Mononuclear cell (primary cell): ENCODE results near the gene RHPN2. TPM values are rescaled to one million over a fixed set of nuclear protein-coding genes. Genes with fewer than 3 reads are reported as not detected.

Experiments used
- H3K27me3 ChIP-seq: 2 replicates; pipeline ENCODE4 v1.6.0; 2011; ENCODE audit warnings: low read length, control low read depth; ENCODE audit not compliant: insufficient read depth
- H3K4me1 ChIP-seq: 2 replicates; pipeline ENCODE4 v1.5.1; 2011; ENCODE audit warnings: mild to moderate bottlenecking, low read length, control low read depth; ENCODE audit not compliant: insufficient read depth
- H3K4me3 ChIP-seq: 2 replicates; pipeline ENCODE4 v1.5.1; 2011; ENCODE audit warnings: mild to moderate bottlenecking, low read length, moderate library complexity
- H3K9me3 ChIP-seq: 2 replicates; pipeline ENCODE4 v1.5.1; 2011; ENCODE audit warnings: low read depth, mild to moderate bottlenecking, control low read depth, low read length
- total RNA-seq: library from RNA; depleted of rRNA; stranded (reverse); fragments of >200 nt; gene quantifications from one replicate; pipeline ENCODE4 v1.2.3, GENCODE V29; 2012

The RHPN2 gene
- total RNA-seq, result 0.31 TPM

DNA sequence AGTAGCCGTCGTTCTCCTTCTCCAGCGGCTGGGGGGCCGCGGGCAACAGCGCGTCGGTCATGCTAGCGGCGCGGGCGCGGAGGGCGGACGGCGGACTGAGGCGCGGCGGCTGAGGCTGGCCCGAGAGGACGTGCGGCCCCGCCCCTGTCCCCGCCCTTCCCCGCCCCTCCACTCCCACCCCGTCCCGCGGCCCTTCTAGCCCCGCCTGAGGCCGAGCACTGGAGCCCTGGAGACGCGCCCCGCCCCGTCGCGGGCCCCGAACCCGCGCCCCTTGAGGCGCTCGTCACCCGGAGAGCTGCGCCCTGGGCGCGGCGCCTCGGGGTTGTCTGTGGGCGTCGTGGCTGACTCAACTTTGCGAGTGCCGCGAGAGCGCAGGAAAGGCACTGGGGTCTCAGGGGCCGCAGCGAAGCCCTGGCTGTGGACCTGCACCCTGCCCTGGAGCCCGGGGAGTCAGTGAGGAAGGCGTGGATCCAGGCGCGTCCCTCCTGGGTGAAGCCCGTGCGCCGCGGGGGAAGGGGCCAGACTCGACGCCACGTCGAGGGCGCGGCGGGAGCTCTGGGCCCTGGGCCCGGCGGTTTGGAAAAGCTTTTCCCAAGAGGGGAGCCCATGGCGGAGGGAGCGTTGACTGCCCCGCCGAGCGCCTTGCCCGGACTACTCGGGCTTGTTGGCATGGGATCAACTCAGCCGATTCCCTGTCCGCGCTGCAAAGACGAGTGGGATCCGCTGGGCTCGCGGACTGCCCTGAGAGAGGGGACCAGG lies at the start of gene RHPN2:
Gene RHPN2, minus strand, starts transcription at position 97 of the 759 bp plus-strand sequence. Its CDS starts 36 bp downstream, at position 61.
- H3K4me1 ChIP-seq, result peaks cover 4% of the 10 kb centered on the region
- no peaks in the 10 kb centered on the region for H3K9me3 ChIP-seq
- H3K4me3 ChIP-seq, result no peak within 1 kb of the TSS
- peaks cover 19% of the 10 kb centered on the region for H3K27me3 ChIP-seq

- Histone ChIP-seq H3K4me1 (no peaks in the 10 kb centered on the region), H3K4me3 (no peak overlapping the region), H3K9me3 (no peaks in the 10 kb centered on the region), H3K27me3 (no peaks in the 10 kb centered on the region)
Measured at GRCh38 chr19:33114312-33114711, 49.6 kb upstream of the RHPN2 start.

DNA sequence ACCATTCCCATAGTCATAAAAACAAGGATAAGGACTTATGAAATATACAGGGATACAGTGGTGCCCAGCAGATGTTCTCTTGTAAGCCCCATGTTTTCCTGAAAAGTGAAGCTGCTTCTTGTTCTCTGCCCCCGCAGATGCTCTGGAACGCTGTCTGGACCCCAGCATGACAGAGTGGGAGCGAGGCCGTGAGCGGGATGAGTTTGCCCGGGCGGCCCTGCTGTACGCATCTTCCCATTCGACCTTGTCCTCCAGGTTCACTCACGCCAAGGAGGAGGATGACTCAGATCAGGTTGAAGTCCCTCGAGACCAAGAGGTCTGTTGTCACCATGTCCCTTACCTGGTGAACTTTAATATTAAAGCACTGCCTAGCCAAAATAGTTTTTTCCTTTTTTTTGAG lies 46.9 kb upstream of the RHPN2 start:
- Histone ChIP-seq H3K4me1 (no peaks in the 10 kb centered on the region), H3K4me3 (no peak overlapping the region), H3K27me3 (no peaks in the 10 kb centered on the region), H3K9me3 (no peaks in the 10 kb centered on the region)

DNA sequence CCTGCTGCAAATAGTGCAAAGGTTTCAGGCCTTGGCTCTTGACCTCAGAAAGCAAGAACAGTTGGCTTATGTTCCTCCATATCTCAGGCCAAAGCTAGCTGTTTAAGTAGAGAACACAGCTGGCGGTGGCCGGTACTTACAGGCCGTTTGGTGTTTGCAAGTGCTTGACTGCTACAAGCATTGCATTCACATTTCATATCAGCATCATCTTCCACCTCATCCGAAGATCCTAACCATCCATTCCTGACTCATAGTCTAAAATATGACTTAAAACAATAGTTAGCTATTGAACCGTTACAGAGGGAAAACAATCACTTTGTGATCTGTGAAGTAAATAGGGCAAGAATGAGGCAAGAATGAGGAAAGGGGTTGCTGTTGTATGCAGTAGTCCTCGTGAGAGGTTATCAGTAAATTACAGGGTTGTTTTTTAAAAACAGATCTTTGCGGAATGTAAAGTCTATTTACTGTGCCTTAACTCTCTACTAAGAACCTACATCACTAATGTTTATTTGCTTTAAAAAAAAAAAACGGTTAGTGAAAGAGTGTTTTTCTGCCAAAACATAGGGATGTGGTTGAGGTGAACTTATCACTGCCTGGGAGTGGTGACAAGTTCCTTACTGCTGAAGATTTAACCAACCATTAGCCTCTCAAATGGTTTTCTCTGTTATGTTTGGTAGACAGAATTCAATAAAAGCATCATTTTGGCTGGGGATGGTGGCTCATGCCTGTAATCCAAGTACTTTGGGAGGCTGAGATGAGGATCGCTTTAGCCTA lies 45.6 kb upstream of the RHPN2 start:
- no peaks in the 10 kb centered on the region for H3K4me1 ChIP-seq
- no peaks in the 10 kb centered on the region for H3K27me3 ChIP-seq
- H3K4me3 ChIP-seq, result no peak overlapping the region
- no peaks in the 10 kb centered on the region for H3K9me3 ChIP-seq

- Histone ChIP-seq H3K27me3 (no peaks in the 10 kb centered on the region), H3K4me3 (no peak overlapping the region), H3K9me3 (no peaks in the 10 kb centered on the region), H3K4me1 (no peaks in the 10 kb centered on the region)
Measured at GRCh38 chr19:33108161-33108560, 43.5 kb upstream of the RHPN2 start.

GRCh38 chr19:33102893-33103292 lies 38.2 kb upstream of the RHPN2 start:
- H3K4me1 ChIP-seq, result no peaks in the 10 kb centered on the region
- no peak overlapping the region for H3K4me3 ChIP-seq
- no peaks in the 10 kb centered on the region for H3K27me3 ChIP-seq
- no peaks in the 10 kb centered on the region for H3K9me3 ChIP-seq

GRCh38 chr19:33100894-33101644 lies 36.4 kb upstream of the RHPN2 start:
- H3K27me3 ChIP-seq, result no peaks in the 10 kb centered on the region
- H3K4me3 ChIP-seq, result no peak overlapping the region
- no peaks in the 10 kb centered on the region for H3K9me3 ChIP-seq
- no peaks in the 10 kb centered on the region for H3K4me1 ChIP-seq

- Histone ChIP-seq H3K4me3 (no peak overlapping the region), H3K9me3 (no peaks in the 10 kb centered on the region), H3K4me1 (no peaks in the 10 kb centered on the region), H3K27me3 (no peaks in the 10 kb centered on the region)
Measured at GRCh38 chr19:33098055-33098534, 33.4 kb upstream of the RHPN2 start.

DNA sequence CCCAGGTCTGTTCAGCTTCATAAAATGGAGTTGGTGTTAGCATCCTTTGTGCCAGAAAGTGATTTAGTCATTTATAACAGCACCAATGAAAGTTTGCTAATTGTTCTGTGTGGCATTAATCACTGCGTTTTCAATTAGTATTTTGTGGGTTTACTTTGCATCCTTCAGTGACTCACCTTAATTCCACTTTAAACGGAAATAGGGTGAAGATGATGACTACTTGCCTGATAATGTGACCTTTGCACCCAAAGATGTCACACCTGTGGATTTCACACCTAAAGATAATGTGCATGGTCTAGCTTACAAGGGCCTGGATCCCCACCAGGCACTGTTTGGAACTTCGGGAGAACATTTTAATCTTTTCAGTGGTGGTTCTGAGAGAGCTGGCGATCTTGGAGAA lies 31.3 kb upstream of the RHPN2 start:
- no peaks in the 10 kb centered on the region for H3K27me3 ChIP-seq
- no peaks in the 10 kb centered on the region for H3K9me3 ChIP-seq
- H3K4me3 ChIP-seq, result no peak overlapping the region
- no peaks in the 10 kb centered on the region for H3K4me1 ChIP-seq

- Histone ChIP-seq H3K4me1 (no peaks in the 10 kb centered on the region), H3K4me3 (no peak overlapping the region), H3K27me3 (no peaks in the 10 kb centered on the region)
Measured at GRCh38 chr19:33094436-33095067, 29.9 kb upstream of the RHPN2 start.

DNA sequence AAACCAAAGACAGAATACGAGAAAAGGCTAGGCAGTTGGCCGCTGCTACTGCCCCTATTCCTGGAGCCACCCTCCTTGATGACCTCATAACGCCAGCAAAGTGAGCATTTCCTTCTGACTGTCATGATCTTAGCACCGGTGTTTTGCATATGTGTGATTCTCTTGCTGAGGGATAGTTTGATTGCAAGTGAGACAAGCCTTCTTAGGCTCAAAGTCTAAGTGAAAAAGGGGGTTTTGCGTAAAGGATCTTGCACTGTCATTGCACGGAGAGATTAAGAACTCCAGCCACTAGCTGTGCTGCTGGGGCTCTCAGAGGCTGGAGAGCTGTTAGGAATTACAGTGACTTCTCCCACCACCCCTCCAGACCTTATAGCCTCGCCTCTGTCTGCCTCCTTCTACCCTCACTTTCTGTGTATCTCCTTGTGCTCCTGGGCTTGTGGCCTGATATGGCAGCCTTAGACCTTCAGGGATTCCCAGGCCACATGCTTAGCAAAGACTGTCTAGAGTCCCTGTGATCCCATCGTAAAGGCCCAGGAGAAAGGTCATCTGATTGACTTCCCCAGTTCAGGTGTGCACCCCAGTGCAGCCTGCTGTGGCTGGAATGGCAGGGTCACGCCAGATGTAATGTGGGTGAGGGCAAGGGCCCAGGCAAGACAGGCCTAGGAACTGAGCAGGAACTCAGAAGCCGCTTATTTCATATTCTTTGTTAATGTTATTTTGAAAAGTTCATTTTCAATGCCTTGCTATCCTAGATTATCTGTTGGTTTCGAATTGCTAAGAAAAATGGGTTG lies 28.9 kb upstream of the RHPN2 start:
- H3K4me3 ChIP-seq, result no peak overlapping the region
- H3K4me1 ChIP-seq, result no peaks in the 10 kb centered on the region
- H3K9me3 ChIP-seq, result no peaks in the 10 kb centered on the region
- H3K27me3 ChIP-seq, result no peaks in the 10 kb centered on the region

More at GRCh38 chr19:33094436-33095067, 29.9 kb upstream of the RHPN2 start:
- H3K9me3 ChIP-seq, result no peaks in the 10 kb centered on the region

- Histone ChIP-seq H3K4me3 (no peak overlapping the region), H3K4me1 (no peaks in the 10 kb centered on the region), H3K9me3 (no peaks in the 10 kb centered on the region)
Measured at GRCh38 chr19:33090179-33090578, 25.5 kb upstream of the RHPN2 start.

DNA sequence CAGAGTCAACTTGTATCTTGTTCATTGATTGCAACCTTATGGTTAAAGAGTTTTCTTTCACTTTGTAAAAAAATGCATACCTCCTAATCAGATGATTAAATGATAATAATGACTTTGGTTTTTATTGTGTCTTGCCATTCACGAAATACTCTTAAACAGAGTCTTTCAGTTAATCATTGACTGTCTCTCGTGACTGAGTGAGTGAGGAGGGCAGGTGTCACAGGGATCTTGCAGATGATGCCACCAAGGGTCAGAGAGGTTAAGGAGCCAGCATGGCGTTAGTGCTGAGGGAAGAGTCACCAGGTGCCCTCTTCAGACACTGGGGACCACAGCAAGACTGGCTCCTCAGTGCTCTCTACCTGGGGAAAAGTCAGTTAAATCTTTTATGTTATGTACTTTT lies 24.3 kb upstream of the RHPN2 start:
- H3K4me3 ChIP-seq, result no peak overlapping the region
- no peaks in the 10 kb centered on the region for H3K9me3 ChIP-seq
- H3K27me3 ChIP-seq, result no peaks in the 10 kb centered on the region
- no peaks in the 10 kb centered on the region for H3K4me1 ChIP-seq

More at GRCh38 chr19:33090179-33090578, 25.5 kb upstream of the RHPN2 start:
- H3K27me3 ChIP-seq, result no peaks in the 10 kb centered on the region

DNA sequence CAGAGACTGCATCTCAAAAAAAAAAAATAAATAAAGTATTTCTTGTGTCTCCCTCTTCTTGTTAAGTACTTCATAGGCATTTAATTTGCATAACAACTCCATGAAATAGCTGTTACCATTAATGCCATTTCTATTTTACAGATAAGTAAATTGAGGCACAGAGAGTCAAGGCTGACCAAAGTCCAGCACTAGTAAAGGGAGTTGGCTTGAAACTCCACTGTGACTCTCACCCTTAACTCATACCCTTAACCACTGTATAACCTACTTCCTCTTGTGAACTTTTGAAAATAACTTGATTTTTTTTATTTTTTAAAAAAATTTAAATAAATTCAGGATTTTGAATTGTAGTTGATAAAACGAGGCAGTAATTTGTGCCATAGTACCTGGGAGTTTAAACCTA lies 22.3 kb upstream of the RHPN2 start:
- no peaks in the 10 kb centered on the region for H3K27me3 ChIP-seq
- H3K9me3 ChIP-seq, result no peaks in the 10 kb centered on the region
- no peak overlapping the region for H3K4me3 ChIP-seq
- peaks cover 8% of the 10 kb centered on the region for H3K4me1 ChIP-seq
